GM23338 (cell line): Measurements from ENCODE around the gene SULT1B1.

Experiments used
- CREB1 ChIP-seq: fragments of 250-450 bp; sonication (Bioruptor Pico); IDR thresholded peaks from 2 replicates; pipeline ENCODE4 v1.5.0; 2020; ENCODE audit warnings: low read depth, mild to moderate bottlenecking, moderate library complexity
- CTCF ChIP-seq, 2 experiments: fragments of 200-600 bp in 1 of 2; sonication (generic) in 1 of 2; conservative IDR thresholded peaks; 2 replicates each; pipeline versions ENCODE4 v1.5.1 to v1.6.1; 2016 to 2017; ENCODE audit warnings: antibody characterized with exemption in 2 of 2, low read depth in 2 of 2, mild to moderate bottlenecking in 2 of 2, moderate library complexity in 1 of 2
- EZH2 ChIP-seq: fragments of 200-600 bp; sonication (generic); IDR thresholded peaks from one replicate; pipeline ENCODE4 v1.8.0; 2017; ENCODE audit warnings: antibody characterized with exemption, mild to moderate bottlenecking, low read depth; ENCODE audit not compliant: unreplicated experiment
- EZH2phosphoT487 ChIP-seq: fragments of 200-600 bp; sonication (generic); IDR thresholded peaks from one replicate; pipeline ENCODE4 v1.8.1; 2018; ENCODE audit warnings: antibody characterized with exemption; ENCODE audit not compliant: unreplicated experiment
- POLR2AphosphoS5 ChIP-seq: IDR thresholded peaks from 2 replicates; pipeline ENCODE4 v1.6.1; 2016; ENCODE audit warnings: antibody characterized with exemption, low read depth
- STAT1 ChIP-seq: IDR thresholded peaks from one replicate; pipeline ENCODE4 v1.6.1; 2016; ENCODE audit warnings: antibody characterized with exemption; ENCODE audit not compliant: unreplicated experiment
- ZNF114 ChIP-seq: fragments of 250-450 bp; sonication (Bioruptor Pico); IDR thresholded peaks from 2 replicates; pipeline ENCODE4 v1.5.0; 2020; ENCODE audit warnings: mild to moderate bottlenecking, moderate library complexity
- ZNF331 ChIP-seq: fragments of 250-450 bp; sonication (Bioruptor Pico); IDR thresholded peaks from 2 replicates; pipeline ENCODE4 v1.5.0; 2020; ENCODE audit warnings: low read depth, mild to moderate bottlenecking, moderate library complexity
- TF ChIP-seq, protein P1 (sequence below): IDR thresholded peaks from one replicate; pipeline ENCODE4 v1.6.1; 2018; ENCODE audit warnings: antibody characterized with exemption; ENCODE audit not compliant: unreplicated experiment
- TF ChIP-seq, protein P2 (sequence below): IDR thresholded peaks from 2 replicates; pipeline ENCODE4 v1.6.1; 2016; ENCODE audit warnings: antibody characterized with exemption

- TF ChIP-seq, protein P1, sequence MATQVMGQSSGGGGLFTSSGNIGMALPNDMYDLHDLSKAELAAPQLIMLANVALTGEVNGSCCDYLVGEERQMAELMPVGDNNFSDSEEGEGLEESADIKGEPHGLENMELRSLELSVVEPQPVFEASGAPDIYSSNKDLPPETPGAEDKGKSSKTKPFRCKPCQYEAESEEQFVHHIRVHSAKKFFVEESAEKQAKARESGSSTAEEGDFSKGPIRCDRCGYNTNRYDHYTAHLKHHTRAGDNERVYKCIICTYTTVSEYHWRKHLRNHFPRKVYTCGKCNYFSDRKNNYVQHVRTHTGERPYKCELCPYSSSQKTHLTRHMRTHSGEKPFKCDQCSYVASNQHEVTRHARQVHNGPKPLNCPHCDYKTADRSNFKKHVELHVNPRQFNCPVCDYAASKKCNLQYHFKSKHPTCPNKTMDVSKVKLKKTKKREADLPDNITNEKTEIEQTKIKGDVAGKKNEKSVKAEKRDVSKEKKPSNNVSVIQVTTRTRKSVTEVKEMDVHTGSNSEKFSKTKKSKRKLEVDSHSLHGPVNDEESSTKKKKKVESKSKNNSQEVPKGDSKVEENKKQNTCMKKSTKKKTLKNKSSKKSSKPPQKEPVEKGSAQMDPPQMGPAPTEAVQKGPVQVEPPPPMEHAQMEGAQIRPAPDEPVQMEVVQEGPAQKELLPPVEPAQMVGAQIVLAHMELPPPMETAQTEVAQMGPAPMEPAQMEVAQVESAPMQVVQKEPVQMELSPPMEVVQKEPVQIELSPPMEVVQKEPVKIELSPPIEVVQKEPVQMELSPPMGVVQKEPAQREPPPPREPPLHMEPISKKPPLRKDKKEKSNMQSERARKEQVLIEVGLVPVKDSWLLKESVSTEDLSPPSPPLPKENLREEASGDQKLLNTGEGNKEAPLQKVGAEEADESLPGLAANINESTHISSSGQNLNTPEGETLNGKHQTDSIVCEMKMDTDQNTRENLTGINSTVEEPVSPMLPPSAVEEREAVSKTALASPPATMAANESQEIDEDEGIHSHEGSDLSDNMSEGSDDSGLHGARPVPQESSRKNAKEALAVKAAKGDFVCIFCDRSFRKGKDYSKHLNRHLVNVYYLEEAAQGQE, result no peak
- TF ChIP-seq CTCF (conservative IDR thresholded peaks at IDR 0.05; ENCODE audit: low read depth in 2 of 2), result no peak
- no peak for TF ChIP-seq POLR2AphosphoS5
- no peak for TF ChIP-seq EZH2phosphoT487
- TF ChIP-seq CREB1 (CRISPR knock-in tag), result no peak
- TF ChIP-seq EZH2, result no peak
- no peak for TF ChIP-seq ZNF331
- TF ChIP-seq, protein P2, sequence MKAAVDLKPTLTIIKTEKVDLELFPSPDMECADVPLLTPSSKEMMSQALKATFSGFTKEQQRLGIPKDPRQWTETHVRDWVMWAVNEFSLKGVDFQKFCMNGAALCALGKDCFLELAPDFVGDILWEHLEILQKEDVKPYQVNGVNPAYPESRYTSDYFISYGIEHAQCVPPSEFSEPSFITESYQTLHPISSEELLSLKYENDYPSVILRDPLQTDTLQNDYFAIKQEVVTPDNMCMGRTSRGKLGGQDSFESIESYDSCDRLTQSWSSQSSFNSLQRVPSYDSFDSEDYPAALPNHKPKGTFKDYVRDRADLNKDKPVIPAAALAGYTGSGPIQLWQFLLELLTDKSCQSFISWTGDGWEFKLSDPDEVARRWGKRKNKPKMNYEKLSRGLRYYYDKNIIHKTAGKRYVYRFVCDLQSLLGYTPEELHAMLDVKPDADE, result no peak
- no peak for TF ChIP-seq ZNF114 (CRISPR knock-in tag)
- TF ChIP-seq STAT1, result no peak
Measured at GRCh38 chr4:69780141-69780540, 19.7 kb upstream of the SULT1B1 start.
